K562 (cell line): ENCODE data around the gene DHX38. TPM values are rescaled to one million over a fixed set of nuclear protein-coding genes. Genes with fewer than 3 reads are reported as not detected.

Source experiments
- ATAC-seq: fragments of 200-7000 bp; cut with Tn5 transposase; 3 replicates; pipeline ENCODE4 v1.9.1; 2020; ENCODE audit warnings: moderate library complexity
- BruUV-seq: library from RNA; stranded (reverse); fragments of 400-500 nt; replicated peaks from 2 replicates; lab custom pipeline; 2021; lab: Mats Ljungman, UMichigan
- CTCF ChIA-PET: fragments of 300-600 bp; formaldehyde crosslinking; extraction: SDS; loops from one replicate; lab custom pipeline; 2021; ENCODE audit warnings: low intra/inter-chr PET ratio; lab: Yijun Ruan, JAX
- POLR2A ChIA-PET: fragments of 300-600, 350-650 bp; sonication (Branson Sonifier 250); formaldehyde crosslinking; extraction: SDS; loops from one replicate; lab custom pipeline; 2021; ENCODE audit warnings: antibody characterized with exemption, inconsistent platforms; lab: Yijun Ruan, JAX
- DNase-seq, 4 experiments: peaks; one replicate each; pipeline versions ENCODE4 v3.0.0 to v3.0.0-alpha.2; 2011 to 2018; ENCODE audit warnings: low spot score in 3 of 4, mixed read lengths in 3 of 4; ENCODE audit errors: extremely low read depth in 1 of 4
- FAIRE-seq: peaks from 2 replicates; lab custom pipeline; 2011; peaks lifted over from hg19 to GRCh38; lab: Jason Lieb, UNC
- H2AFZ ChIP-seq: 2 replicates; pipeline ENCODE4 v1.6.0; 2011; ENCODE audit warnings: low read depth, low read length, control low read depth, inconsistent platforms
- H3K27ac ChIP-seq: fragments of 200-600 bp; 3 replicates; pipeline ENCODE4 v1.8.0; 2011; ENCODE audit warnings: low read depth, mild to moderate bottlenecking, control low read depth, inconsistent platforms, low read length, moderate library complexity, mixed read lengths; ENCODE audit errors: extremely low read depth
- H3K27me3 ChIP-seq, 2 experiments: fragments of 300-600 bp in 1 of 2; 2 replicates in 1 of 2; 3 replicates in 1 of 2; pipeline versions ENCODE4 v1.6.0 to v1.8.0; 2011; ENCODE audit warnings: inconsistent platforms in 2 of 2, low read length in 2 of 2, mild to moderate bottlenecking in 1 of 2, mixed read lengths in 1 of 2, moderate library complexity in 1 of 2; ENCODE audit not compliant: control insufficient read depth in 2 of 2, insufficient read depth in 2 of 2
- H3K36me3 ChIP-seq: fragments of 300-600 bp; 3 replicates; pipeline ENCODE4 v1.8.0; 2011; ENCODE audit warnings: mild to moderate bottlenecking, low read length, inconsistent platforms; ENCODE audit not compliant: control insufficient read depth, insufficient read depth
- H3K4me1 ChIP-seq, 2 experiments: fragments of 200-600 bp in 1 of 2; replicated peaks in 1 of 2; 2 replicates in 1 of 2; 3 replicates in 1 of 2; pipeline versions ENCODE4 v1.5.1 to v1.8.0; 2011; ENCODE audit warnings: inconsistent platforms in 2 of 2, low read length in 2 of 2, mild to moderate bottlenecking in 1 of 2, mixed read lengths in 1 of 2, moderate library complexity in 1 of 2; ENCODE audit not compliant: control insufficient read depth in 2 of 2, insufficient read depth in 2 of 2
- H3K4me2 ChIP-seq: 2 replicates; pipeline ENCODE4 v1.6.1; 2011; ENCODE audit warnings: low read length, control low read depth, inconsistent platforms, mixed read lengths; ENCODE audit not compliant: insufficient read depth
- H3K4me3 ChIP-seq: fragments of 200-600 bp; sonication (generic), shearing (Covaris generic); 2 replicates; pipeline ENCODE4 v1.5.1; 2016; ENCODE audit warnings: control low read depth, inconsistent platforms
- H3K79me2 ChIP-seq: fragments of 200-600 bp; 3 replicates; pipeline ENCODE4 v1.8.0; 2011; ENCODE audit warnings: low read length, inconsistent platforms; ENCODE audit not compliant: control insufficient read depth, insufficient read depth
- H3K9ac ChIP-seq, 2 experiments: 2 replicates each; pipeline versions ENCODE4 v1.6.0 to v1.6.1; 2011; ENCODE audit warnings: low read depth in 2 of 2, low read length in 2 of 2, control low read depth in 1 of 2, inconsistent platforms in 1 of 2, mild to moderate bottlenecking in 1 of 2, mixed read lengths in 1 of 2; ENCODE audit not compliant: insufficient read depth in 1 of 2
- H3K9me1 ChIP-seq: one replicate; pipeline ENCODE4 v1.6.0; 2011; ENCODE audit warnings: inconsistent platforms, mild to moderate bottlenecking, low read length, moderate library complexity; ENCODE audit not compliant: control insufficient read depth, insufficient read depth
- H3K9me3 ChIP-seq: replicated peaks from 2 replicates; pipeline ENCODE4 v1.5.1; 2011; ENCODE audit warnings: low read depth, low read length, inconsistent platforms; ENCODE audit not compliant: control insufficient read depth, insufficient read depth
- H4K20me1 ChIP-seq: replicated peaks from 2 replicates; pipeline ENCODE4 v1.6.1; 2011; ENCODE audit warnings: low read length, inconsistent platforms, mixed read lengths; ENCODE audit not compliant: control insufficient read depth, insufficient read depth
- ARID1B ChIP-seq: fragments of 450-650 bp; IDR thresholded peaks from 2 replicates; pipeline ENCODE4 v1.6.1; 2016; ENCODE audit warnings: antibody characterized with exemption, mild to moderate bottlenecking, inconsistent platforms
- CBX2 ChIP-seq: fragments of 200-600 bp; sonication (generic); IDR thresholded peaks from one replicate; pipeline ENCODE4 v1.6.1; 2012; ENCODE audit warnings: mild to moderate bottlenecking, low read length, inconsistent platforms; ENCODE audit not compliant: insufficient read depth, poor library complexity, severe bottlenecking
- CBX8 ChIP-seq: fragments of 200-600 bp; sonication (generic); IDR thresholded peaks from 2 replicates; pipeline ENCODE4 v1.6.1; 2012; ENCODE audit warnings: borderline replicate concordance, mixed run types, low read depth, mild to moderate bottlenecking, moderate library complexity, mixed read lengths, low read length, control low read depth, inconsistent platforms; ENCODE audit not compliant: poor library complexity, severe bottlenecking; ENCODE audit errors: extremely low read depth
- CTCF ChIP-seq, 3 experiments: IDR thresholded peaks in 2 of 3; conservative IDR thresholded peaks in 1 of 3; 2 replicates each; pipeline ENCODE4 v1.5.1; 2011 to 2012; ENCODE audit warnings: low read length in 3 of 3, mild to moderate bottlenecking in 3 of 3, control low read depth in 2 of 3, improper control_type of control experiment in 1 of 3, inconsistent platforms in 1 of 3, low read depth in 1 of 3, mixed read lengths in 1 of 3, moderate library complexity in 1 of 3; ENCODE audit not compliant: insufficient read depth in 2 of 3
- DDX20 ChIP-seq: fragments of 450-650 bp; IDR thresholded peaks from 2 replicates; pipeline ENCODE4 v1.6.1; 2016; ENCODE audit warnings: missing genetic modification characterization, low read depth, mild to moderate bottlenecking, missing compliant biosample characterization, moderate library complexity
- GATAD2A ChIP-seq: fragments of 450-650 bp; IDR thresholded peaks from 2 replicates; pipeline ENCODE4 v1.6.1; 2017
- MAX ChIP-seq: sonication (generic); formaldehyde crosslinking; IDR thresholded peaks from 2 replicates; pipeline ENCODE4 v1.9.0; 2022; ENCODE audit warnings: mild to moderate bottlenecking, missing genetic modification reagents
- MCM3 ChIP-seq: fragments of 450-650 bp; IDR thresholded peaks from 2 replicates; pipeline ENCODE4 v1.6.1; 2016
- NFE2 ChIP-seq: IDR thresholded peaks from 2 replicates; pipeline ENCODE4 v1.6.1; 2014; ENCODE audit warnings: antibody characterized with exemption, low read depth
- NR2F6 ChIP-seq: fragments of 450-650 bp; formaldehyde crosslinking; IDR thresholded peaks from 2 replicates; pipeline ENCODE4 v1.4.0; 2020; ENCODE audit warnings: mild to moderate bottlenecking
- RNF2 ChIP-seq: sonication (generic); IDR thresholded peaks from 2 replicates; pipeline ENCODE4 v1.6.1; 2016
- TAL1 ChIP-seq: fragments of 450-650 bp; IDR thresholded peaks from 2 replicates; pipeline ENCODE4 v1.6.1; 2016; ENCODE audit warnings: mild to moderate bottlenecking
- ZBTB33 ChIP-seq: sonication (generic); formaldehyde crosslinking; IDR thresholded peaks from 2 replicates; pipeline ENCODE4 v1.8.1; 2023; ENCODE audit warnings: mild to moderate bottlenecking, missing genetic modification reagents
- ZBTB8A ChIP-seq: fragments of 450-650 bp; IDR thresholded peaks from 2 replicates; pipeline ENCODE4 v1.6.1; 2018; ENCODE audit warnings: mild to moderate bottlenecking, moderate library complexity; ENCODE audit not compliant: partially characterized antibody
- ZBTB9 ChIP-seq: fragments of 450-650 bp; formaldehyde crosslinking; IDR thresholded peaks from 2 replicates; pipeline ENCODE4 v1.4.0; 2020; ENCODE audit warnings: mild to moderate bottlenecking, moderate library complexity
- ZNF184 ChIP-seq: sonication (generic); formaldehyde crosslinking; IDR thresholded peaks from 2 replicates; pipeline ENCODE4 v1.5.0; 2020; ENCODE audit warnings: missing genetic modification reagents
- ZNF561 ChIP-seq: fragments of 450-650 bp; formaldehyde crosslinking; conservative IDR thresholded peaks from 2 replicates; pipeline ENCODE4 v1.4.0; 2020; ENCODE audit warnings: mild to moderate bottlenecking, moderate library complexity
- WGBS: fragments of 100-300 bp; shearing (Covaris generic); methylation state at CpG from one replicate; pipeline ENCODE4 v1.1.6; 2016; ENCODE audit warnings: low coverage, mixed read lengths; ENCODE audit not compliant: insufficient coverage; ENCODE audit errors: missing lambda C conversion rate; 5-methylcytosine and 5-hydroxymethylcytosine counted together
- in situ Hi-C: fragments of 300-500 bp; cut with MboI; formaldehyde crosslinking; loops from 4 replicates; pipeline ENCODE4 v1.15.0; 2018; ENCODE audit warnings: inconsistent platforms, mixed read lengths
- intact Hi-C: fragments of 100-400 bp; cut with micrococcal nuclease; formaldehyde crosslinking; loops from 2 replicates; pipeline ENCODE4 v1.14.2; 2022
- polyA plus RNA-seq, 8 experiments: library from polyadenylated mRNA; depleted of rRNA in 4 of 8; stranded (reverse) in 5 of 8; unstranded in 3 of 8; fragments of >200 nt; fragmentation: Nextera tagmentation in 2 of 8; fragmentation: Illumina TruSeq in 1 of 8; extraction: Ambion mirVana in 2 of 8; extraction: Trizol in 1 of 8; gene quantifications; 2 replicates each; pipeline versions ENCODE4 v1.2.1 to v1.2.3, GENCODE V29; 2011 to 2014; ENCODE audit warnings: inconsistent platforms in 1 of 8, missing spikeins in 1 of 8
- total RNA-seq, 7 experiments: library from RNA; depleted of rRNA in 6 of 7; stranded (reverse); fragments of >200 nt in 6 of 7; fragmentation: Illumina TruSeq in 2 of 7; extraction: Trizol in 2 of 7; gene quantifications; 2 replicates each; pipeline versions ENCODE4 v1.2.1 to v1.2.3, GENCODE V29; 2011 to 2021; ENCODE audit warnings: low replicate concordance in 1 of 7

The DHX38 gene
- total and polyA plus RNA-seq, 9 of the 15 experiments (the other 6 are each of a cell fraction or from before 2014, with no cell fraction given) = 2.8 to 76.8 (median 40.8) TPM

- no peaks in the 10 kb centered on the region for H3K79me2 ChIP-seq
- no peak overlapping the region for H3K4me3 ChIP-seq
- intact Hi-C loops (no loop called here), in situ Hi-C loops (no loop called here)
- no peak overlapping the region for H2AFZ ChIP-seq
- H3K9me1 ChIP-seq = peaks cover 4% of the 10 kb centered on the region
- CTCF ChIA-PET = no interaction called here
- no TSS peak for BruUV-seq
- no peak overlapping the region for H3K27ac ChIP-seq
- FAIRE-seq (no peak), ATAC-seq (no peak), DNase-seq (no peak)
- peaks cover 64% of the 10 kb centered on the region; the same call in 2 of the 3 replicates for H3K36me3 ChIP-seq
- peak overlapping the region in 1 of 2 experiments; percentile 61; a peak in 1 of 4 replicates for H3K9ac ChIP-seq
- no peaks in the 10 kb centered on the region for H3K9me3 ChIP-seq
- POLR2A ChIA-PET = interaction anchor here (0.7 to 1.1 kb wide), 4 partner anchors 8 to 25 kb away, joined by 3 to 4 read pairs (median 3); partner anchors contain the start of genes DHX38 and TXNL4B
- no peaks in the 10 kb centered on the region for H3K27me3 ChIP-seq
- 95% methylated on average over 23 of the region's 23 CpGs for WGBS
- no peaks in the 10 kb centered on the region for H4K20me1 ChIP-seq
- H3K4me2 ChIP-seq = no peak overlapping the region
- peaks cover 4 to 16% of the 10 kb centered on the region in 2 experiments; a peak in 3 of 5 replicates for H3K4me1 ChIP-seq
- TF ChIP-seq CBX2 (no peak), MCM3 (no peak), TAL1 (no peak), NR2F6 (CRISPR knock-in tag) (no peak), ZBTB33 (CRISPR knock-in tag) (no peak), ZBTB9 (CRISPR knock-in tag) (no peak), NFE2 (no peak), ZNF184 (CRISPR knock-in tag) (no peak), ARID1B (no peak), ZBTB8A (no peak), ZNF561 (no peak), DDX20 (tag) (no peak), GATAD2A (no peak), CTCF (IDR thresholded peaks at IDR 0.05 in 2 of 3, conservative IDR thresholded peaks at IDR 0.05 in 1 of 3; ENCODE audit: insufficient read depth in 2 of 3, low read depth in 1 of 3, low read length in 3 of 3) (no peak), MAX (CRISPR knock-in tag) (no peak), CBX8 (no peak), RNF2 (no peak)
Measured at GRCh38 chr16:72110662-72111615, 17.3 kb downstream of the DHX38 start.
